HEK293 (cell line): ENCODE measurements around the gene GUCA2B.

ENCODE experiments used
- GLIS1 ChIP-seq: fragments of 450-650 bp; formaldehyde crosslinking; IDR thresholded peaks from 2 replicates; pipeline ENCODE4 v1.5.1; 2016; ENCODE audit warnings: missing biosample characterization, missing genetic modification characterization
- HIC1 ChIP-seq: fragments of 450-650 bp; formaldehyde crosslinking; IDR thresholded peaks from 2 replicates; pipeline ENCODE4 v1.5.1; 2016; ENCODE audit warnings: missing biosample characterization, missing genetic modification characterization
- MZF1 ChIP-seq: fragments of 450-650 bp; formaldehyde crosslinking; IDR thresholded peaks from 2 replicates; pipeline ENCODE4 v1.5.1; 2017; ENCODE audit warnings: missing biosample characterization, missing genetic modification characterization, borderline replicate concordance
- SETDB1 ChIP-seq: IDR thresholded peaks from one replicate; pipeline ENCODE4 v1.6.1; 2017; ENCODE audit warnings: mild to moderate bottlenecking, low read length, moderate library complexity, mixed read lengths; ENCODE audit not compliant: insufficient read length
- ZBTB11 ChIP-seq: fragments of 450-650 bp; formaldehyde crosslinking; conservative IDR thresholded peaks from 2 replicates; pipeline ENCODE4 v1.5.1; 2016; ENCODE audit warnings: low read depth, missing biosample characterization, missing genetic modification characterization
- ZBTB49 ChIP-seq: fragments of 450-650 bp; formaldehyde crosslinking; IDR thresholded peaks from 2 replicates; pipeline ENCODE4 v1.5.1; 2016; ENCODE audit warnings: missing biosample characterization, missing genetic modification characterization, low read depth
- ZIC2 ChIP-seq: fragments of 450-650 bp; formaldehyde crosslinking; IDR thresholded peaks from 2 replicates; pipeline ENCODE4 v1.5.1; 2016; ENCODE audit warnings: missing biosample characterization, missing genetic modification characterization
- ZNF354C ChIP-seq: fragments of 450-650 bp; formaldehyde crosslinking; IDR thresholded peaks from 2 replicates; pipeline ENCODE4 v1.5.1; 2016; ENCODE audit warnings: missing biosample characterization, missing genetic modification characterization, low read depth, borderline replicate concordance
- ZNF426 ChIP-seq: fragments of 450-650 bp; formaldehyde crosslinking; IDR thresholded peaks from 2 replicates; pipeline ENCODE4 v1.5.1; 2017; ENCODE audit warnings: missing biosample characterization, missing genetic modification characterization, mild to moderate bottlenecking, inconsistent platforms, moderate library complexity
- ZNF585B ChIP-seq: fragments of 450-650 bp; formaldehyde crosslinking; IDR thresholded peaks from 2 replicates; pipeline ENCODE4 v1.5.1; 2016; ENCODE audit warnings: missing biosample characterization, missing genetic modification characterization
- TF ChIP-seq, protein P1 (sequence below): fragments of 450-650 bp; formaldehyde crosslinking; IDR thresholded peaks from 2 replicates; pipeline ENCODE4; 2016; ENCODE audit warnings: missing biosample characterization, missing genetic modification characterization
- TF ChIP-seq, protein P2 (sequence below): fragments of 450-650 bp; formaldehyde crosslinking; IDR thresholded peaks from 2 replicates; pipeline ENCODE4 v1.5.1; 2016; ENCODE audit warnings: missing biosample characterization, missing genetic modification characterization
- TF ChIP-seq, protein P3 (sequence below): fragments of 450-650 bp; formaldehyde crosslinking; IDR thresholded peaks from 2 replicates; pipeline ENCODE4 v1.5.1; 2017; ENCODE audit warnings: missing biosample characterization, missing genetic modification characterization

Gene GUCA2B

GRCh38 chr1:42165511-42166210, 12.5 kb downstream of the GUCA2B start (continued):
- TF ChIP-seq, protein P1, sequence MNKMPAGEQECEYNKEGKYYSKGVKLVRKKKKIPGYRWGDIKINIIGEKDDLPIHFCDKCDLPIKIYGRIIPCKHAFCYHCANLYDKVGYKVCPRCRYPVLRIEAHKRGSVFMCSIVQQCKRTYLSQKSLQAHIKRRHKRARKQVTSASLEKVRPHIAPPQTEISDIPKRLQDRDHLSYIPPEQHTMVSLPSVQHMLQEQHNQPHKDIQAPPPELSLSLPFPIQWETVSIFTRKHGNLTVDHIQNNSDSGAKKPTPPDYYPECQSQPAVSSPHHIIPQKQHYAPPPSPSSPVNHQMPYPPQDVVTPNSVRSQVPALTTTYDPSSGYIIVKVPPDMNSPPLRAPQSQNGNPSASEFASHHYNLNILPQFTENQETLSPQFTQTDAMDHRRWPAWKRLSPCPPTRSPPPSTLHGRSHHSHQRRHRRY: no peak; the same call in 1 of the 2 replicates
- TF ChIP-seq GLIS1 (tag by site-specific recombination) (peak; percentile 85), ZNF585B (tag by site-specific recombination) (no peak), MZF1 (0 out of 2 replicates have a peak, but pooled peaks have one; percentile 38), HIC1 (tag by site-specific recombination) (no peak), ZIC2 (tag by site-specific recombination) (peak; percentile 80), ZNF354C (tag by site-specific recombination) (no peak), ZNF426 (no peak), ZBTB11 (tag by site-specific recombination) (no peak), SETDB1 (no peak), ZBTB49 (tag by site-specific recombination) (no peak)
- TF ChIP-seq, protein P2, sequence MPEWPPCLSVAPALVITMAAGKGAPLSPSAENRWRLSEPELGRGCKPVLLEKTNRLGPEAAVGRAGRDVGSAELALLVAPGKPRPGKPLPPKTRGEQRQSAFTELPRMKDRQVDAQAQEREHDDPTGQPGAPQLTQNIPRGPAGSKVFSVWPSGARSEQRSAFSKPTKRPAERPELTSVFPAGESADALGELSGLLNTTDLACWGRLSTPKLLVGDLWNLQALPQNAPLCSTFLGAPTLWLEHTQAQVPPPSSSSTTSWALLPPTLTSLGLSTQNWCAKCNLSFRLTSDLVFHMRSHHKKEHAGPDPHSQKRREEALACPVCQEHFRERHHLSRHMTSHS (tag by site-specific recombination): no peak
- TF ChIP-seq, protein P3, sequence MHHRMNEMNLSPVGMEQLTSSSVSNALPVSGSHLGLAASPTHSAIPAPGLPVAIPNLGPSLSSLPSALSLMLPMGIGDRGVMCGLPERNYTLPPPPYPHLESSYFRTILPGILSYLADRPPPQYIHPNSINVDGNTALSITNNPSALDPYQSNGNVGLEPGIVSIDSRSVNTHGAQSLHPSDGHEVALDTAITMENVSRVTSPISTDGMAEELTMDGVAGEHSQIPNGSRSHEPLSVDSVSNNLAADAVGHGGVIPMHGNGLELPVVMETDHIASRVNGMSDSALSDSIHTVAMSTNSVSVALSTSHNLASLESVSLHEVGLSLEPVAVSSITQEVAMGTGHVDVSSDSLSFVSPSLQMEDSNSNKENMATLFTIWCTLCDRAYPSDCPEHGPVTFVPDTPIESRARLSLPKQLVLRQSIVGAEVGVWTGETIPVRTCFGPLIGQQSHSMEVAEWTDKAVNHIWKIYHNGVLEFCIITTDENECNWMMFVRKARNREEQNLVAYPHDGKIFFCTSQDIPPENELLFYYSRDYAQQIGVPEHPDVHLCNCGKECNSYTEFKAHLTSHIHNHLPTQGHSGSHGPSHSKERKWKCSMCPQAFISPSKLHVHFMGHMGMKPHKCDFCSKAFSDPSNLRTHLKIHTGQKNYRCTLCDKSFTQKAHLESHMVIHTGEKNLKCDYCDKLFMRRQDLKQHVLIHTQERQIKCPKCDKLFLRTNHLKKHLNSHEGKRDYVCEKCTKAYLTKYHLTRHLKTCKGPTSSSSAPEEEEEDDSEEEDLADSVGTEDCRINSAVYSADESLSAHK: no peak
- TF ChIP-seq, all 188 proteins: peak for 41
